NCI-H226 (cell line): ENCODE results near the gene ZNF396.

Experiments used
- DNase-seq: peaks from one replicate; pipeline ENCODE4 v3.0.0-alpha.2; 2015

The ZNF396 gene

GRCh38 chr18:35376742-35377695 is at the start of gene ZNF396:
Gene ZNF396 (minus strand): TSS chr18:35377337. CDS start chr18:35374292, 3,045 bp downstream.
- peak; percentile 2 for DNase-seq

- no peak for DNase-seq
Observed at GRCh38 chr18:35426786-35427185, 49.6 kb upstream of the ZNF396 start.

GRCh38 chr18:35424356-35424755 is 47.2 kb upstream of the ZNF396 start:
- DNase-seq: no peak

- DNase-seq: no peak
Observed at GRCh38 chr18:35422237-35422636, 45.1 kb upstream of the ZNF396 start.

- no peak for DNase-seq
Observed at GRCh38 chr18:35418610-35419009, 41.5 kb upstream of the ZNF396 start.

- no peak for DNase-seq
Observed at GRCh38 chr18:35417223-35417622, 40.1 kb upstream of the ZNF396 start.

GRCh38 chr18:35415511-35416073 is 38.5 kb upstream of the ZNF396 start:
- DNase-seq: no peak

- no peak for DNase-seq
Observed at GRCh38 chr18:35413163-35413511, 36.0 kb upstream of the ZNF396 start.

GRCh38 chr18:35411625-35412351 is 34.7 kb upstream of the ZNF396 start:
- no peak for DNase-seq

- DNase-seq: no peak
Observed at GRCh38 chr18:35410561-35410960, 33.4 kb upstream of the ZNF396 start.

GRCh38 chr18:35409911-35410310 is 32.8 kb upstream of the ZNF396 start:
- DNase-seq: no peak

GRCh38 chr18:35408843-35409261 is 31.7 kb upstream of the ZNF396 start:
- no peak for DNase-seq

- peak; percentile 7 for DNase-seq
Observed at GRCh38 chr18:35407871-35408481, 30.8 kb upstream of the ZNF396 start.

- DNase-seq: peak; percentile 18
Observed at GRCh38 chr18:35406666-35407065, 29.5 kb upstream of the ZNF396 start.

GRCh38 chr18:35397976-35398375 is 20.8 kb upstream of the ZNF396 start:
- DNase-seq: no peak

- DNase-seq: no peak
Observed at GRCh38 chr18:35393716-35394115, 16.6 kb upstream of the ZNF396 start.

- DNase-seq: no peak
Observed at GRCh38 chr18:35392375-35392774, 15.2 kb upstream of the ZNF396 start.

GRCh38 chr18:35390951-35391700 is 14.0 kb upstream of the ZNF396 start:
- DNase-seq: no peak

GRCh38 chr18:35389095-35389618 is 12.0 kb upstream of the ZNF396 start:
- no peak for DNase-seq

- no peak for DNase-seq
Observed at GRCh38 chr18:35387152-35387571, 10.0 kb upstream of the ZNF396 start.

GRCh38 chr18:35386600-35387100 is 9.5 kb upstream of the ZNF396 start:
- DNase-seq: peak; percentile 26

- DNase-seq: no peak
Observed at GRCh38 chr18:35383136-35383535, 6.0 kb upstream of the ZNF396 start.
